ENCODE data around the gene ZBP1.

DNA sequence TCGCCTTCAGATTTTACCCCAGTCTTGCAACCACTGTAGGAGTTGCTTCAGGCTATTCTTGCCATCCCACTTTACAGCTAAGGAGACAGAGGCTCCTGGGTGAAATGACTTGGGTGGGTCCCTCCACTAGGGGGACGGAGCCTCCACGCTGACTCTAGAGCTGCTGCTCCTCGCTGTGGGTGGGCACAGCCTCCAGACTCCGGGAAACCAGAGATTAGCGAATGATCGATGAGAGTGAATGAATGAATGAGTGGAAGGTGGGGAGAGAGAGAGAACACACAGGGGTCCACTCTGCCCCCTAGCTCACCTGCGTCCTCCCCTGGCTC lies 10.4 kb downstream of the ZBP1 start:
- TF ChIP-seq CREB1 (IDR thresholded peaks at IDR 0.05; ENCODE audit: low read depth) (no peak), SRF (IDR thresholded peaks at IDR 0.05; ENCODE audit: low read depth in 2 of 2, low read length in 2 of 2) (no peak), CHD4 (IDR thresholded peaks at IDR 0.05) (no peak), RCOR1 (conservative IDR thresholded peaks at IDR 0.05; ENCODE audit: low read depth, low read length) (no peak), EGR1 (IDR thresholded peaks at IDR 0.05; ENCODE audit: borderline replicate concordance in 1 of 2, low read depth in 2 of 2, low read length in 2 of 2) (no peak)
- TF ChIP-seq, protein P1, sequence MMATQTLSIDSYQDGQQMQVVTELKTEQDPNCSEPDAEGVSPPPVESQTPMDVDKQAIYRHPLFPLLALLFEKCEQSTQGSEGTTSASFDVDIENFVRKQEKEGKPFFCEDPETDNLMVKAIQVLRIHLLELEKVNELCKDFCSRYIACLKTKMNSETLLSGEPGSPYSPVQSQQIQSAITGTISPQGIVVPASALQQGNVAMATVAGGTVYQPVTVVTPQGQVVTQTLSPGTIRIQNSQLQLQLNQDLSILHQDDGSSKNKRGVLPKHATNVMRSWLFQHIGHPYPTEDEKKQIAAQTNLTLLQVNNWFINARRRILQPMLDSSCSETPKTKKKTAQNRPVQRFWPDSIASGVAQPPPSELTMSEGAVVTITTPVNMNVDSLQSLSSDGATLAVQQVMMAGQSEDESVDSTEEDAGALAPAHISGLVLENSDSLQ (IDR thresholded peaks at IDR 0.05) = no peak
- TF ChIP-seq, protein P2, sequence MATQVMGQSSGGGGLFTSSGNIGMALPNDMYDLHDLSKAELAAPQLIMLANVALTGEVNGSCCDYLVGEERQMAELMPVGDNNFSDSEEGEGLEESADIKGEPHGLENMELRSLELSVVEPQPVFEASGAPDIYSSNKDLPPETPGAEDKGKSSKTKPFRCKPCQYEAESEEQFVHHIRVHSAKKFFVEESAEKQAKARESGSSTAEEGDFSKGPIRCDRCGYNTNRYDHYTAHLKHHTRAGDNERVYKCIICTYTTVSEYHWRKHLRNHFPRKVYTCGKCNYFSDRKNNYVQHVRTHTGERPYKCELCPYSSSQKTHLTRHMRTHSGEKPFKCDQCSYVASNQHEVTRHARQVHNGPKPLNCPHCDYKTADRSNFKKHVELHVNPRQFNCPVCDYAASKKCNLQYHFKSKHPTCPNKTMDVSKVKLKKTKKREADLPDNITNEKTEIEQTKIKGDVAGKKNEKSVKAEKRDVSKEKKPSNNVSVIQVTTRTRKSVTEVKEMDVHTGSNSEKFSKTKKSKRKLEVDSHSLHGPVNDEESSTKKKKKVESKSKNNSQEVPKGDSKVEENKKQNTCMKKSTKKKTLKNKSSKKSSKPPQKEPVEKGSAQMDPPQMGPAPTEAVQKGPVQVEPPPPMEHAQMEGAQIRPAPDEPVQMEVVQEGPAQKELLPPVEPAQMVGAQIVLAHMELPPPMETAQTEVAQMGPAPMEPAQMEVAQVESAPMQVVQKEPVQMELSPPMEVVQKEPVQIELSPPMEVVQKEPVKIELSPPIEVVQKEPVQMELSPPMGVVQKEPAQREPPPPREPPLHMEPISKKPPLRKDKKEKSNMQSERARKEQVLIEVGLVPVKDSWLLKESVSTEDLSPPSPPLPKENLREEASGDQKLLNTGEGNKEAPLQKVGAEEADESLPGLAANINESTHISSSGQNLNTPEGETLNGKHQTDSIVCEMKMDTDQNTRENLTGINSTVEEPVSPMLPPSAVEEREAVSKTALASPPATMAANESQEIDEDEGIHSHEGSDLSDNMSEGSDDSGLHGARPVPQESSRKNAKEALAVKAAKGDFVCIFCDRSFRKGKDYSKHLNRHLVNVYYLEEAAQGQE (IDR thresholded peaks at IDR 0.05; ENCODE audit: low read depth, low read length) = no peak
